HEK293 (cell line): Measurements from ENCODE around the gene RING1.

Experiments
- REST ChIP-seq: fragments of 450-650 bp; formaldehyde crosslinking; IDR thresholded peaks from 2 replicates; pipeline ENCODE4 v1.5.1; 2016; ENCODE audit warnings: missing biosample characterization, missing genetic modification characterization
- TF ChIP-seq, protein P1 (sequence below): fragments of 450-650 bp; formaldehyde crosslinking; IDR thresholded peaks from 2 replicates; pipeline ENCODE4 v1.5.1; 2016; ENCODE audit warnings: missing biosample characterization, missing genetic modification characterization

GRCh38 chr6:33259032-33259431, 50.7 kb downstream of the RING1 start:
- no peak for TF ChIP-seq REST
- TF ChIP-seq, protein P1, sequence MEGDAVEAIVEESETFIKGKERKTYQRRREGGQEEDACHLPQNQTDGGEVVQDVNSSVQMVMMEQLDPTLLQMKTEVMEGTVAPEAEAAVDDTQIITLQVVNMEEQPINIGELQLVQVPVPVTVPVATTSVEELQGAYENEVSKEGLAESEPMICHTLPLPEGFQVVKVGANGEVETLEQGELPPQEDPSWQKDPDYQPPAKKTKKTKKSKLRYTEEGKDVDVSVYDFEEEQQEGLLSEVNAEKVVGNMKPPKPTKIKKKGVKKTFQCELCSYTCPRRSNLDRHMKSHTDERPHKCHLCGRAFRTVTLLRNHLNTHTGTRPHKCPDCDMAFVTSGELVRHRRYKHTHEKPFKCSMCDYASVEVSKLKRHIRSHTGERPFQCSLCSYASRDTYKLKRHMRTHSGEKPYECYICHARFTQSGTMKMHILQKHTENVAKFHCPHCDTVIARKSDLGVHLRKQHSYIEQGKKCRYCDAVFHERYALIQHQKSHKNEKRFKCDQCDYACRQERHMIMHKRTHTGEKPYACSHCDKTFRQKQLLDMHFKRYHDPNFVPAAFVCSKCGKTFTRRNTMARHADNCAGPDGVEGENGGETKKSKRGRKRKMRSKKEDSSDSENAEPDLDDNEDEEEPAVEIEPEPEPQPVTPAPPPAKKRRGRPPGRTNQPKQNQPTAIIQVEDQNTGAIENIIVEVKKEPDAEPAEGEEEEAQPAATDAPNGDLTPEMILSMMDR (tag by site-specific recombination) = no peak
